K562 (cell line): ENCODE measurements around the gene SLCO2B1. TPM values are rescaled to one million over a fixed set of nuclear protein-coding genes. Genes with fewer than 3 reads are reported as not detected.

Experiments
- ATAC-seq: fragments of 200-7000 bp; cut with Tn5 transposase; 3 replicates; pipeline ENCODE4 v1.9.1; 2020; ENCODE audit warnings: moderate library complexity
- BruUV-seq: library from RNA; stranded (reverse); fragments of 400-500 nt; replicated peaks from 2 replicates; lab custom pipeline; 2021; lab: Mats Ljungman, UMichigan
- CTCF ChIA-PET: fragments of 300-600 bp; formaldehyde crosslinking; extraction: SDS; loops from one replicate; lab custom pipeline; 2021; ENCODE audit warnings: low intra/inter-chr PET ratio; lab: Yijun Ruan, JAX
- POLR2A ChIA-PET: fragments of 300-600, 350-650 bp; sonication (Branson Sonifier 250); formaldehyde crosslinking; extraction: SDS; loops from one replicate; lab custom pipeline; 2021; ENCODE audit warnings: antibody characterized with exemption, inconsistent platforms; lab: Yijun Ruan, JAX
- DNase-seq, 4 experiments: peaks; one replicate each; pipeline versions ENCODE4 v3.0.0 to v3.0.0-alpha.2; 2011 to 2018; ENCODE audit warnings: low spot score in 3 of 4, mixed read lengths in 3 of 4; ENCODE audit errors: extremely low read depth in 1 of 4
- FAIRE-seq: peaks from 2 replicates; lab custom pipeline; 2011; peaks lifted over from hg19 to GRCh38; lab: Jason Lieb, UNC
- H2AFZ ChIP-seq: 2 replicates; pipeline ENCODE4 v1.6.0; 2011; ENCODE audit warnings: low read depth, low read length, control low read depth, inconsistent platforms
- H3K27ac ChIP-seq: fragments of 200-600 bp; 3 replicates; pipeline ENCODE4 v1.8.0; 2011; ENCODE audit warnings: low read depth, mild to moderate bottlenecking, control low read depth, inconsistent platforms, low read length, moderate library complexity, mixed read lengths; ENCODE audit errors: extremely low read depth
- H3K27me3 ChIP-seq, 2 experiments: fragments of 300-600 bp in 1 of 2; 2 replicates in 1 of 2; 3 replicates in 1 of 2; pipeline versions ENCODE4 v1.6.0 to v1.8.0; 2011; ENCODE audit warnings: inconsistent platforms in 2 of 2, low read length in 2 of 2, mild to moderate bottlenecking in 1 of 2, mixed read lengths in 1 of 2, moderate library complexity in 1 of 2; ENCODE audit not compliant: control insufficient read depth in 2 of 2, insufficient read depth in 2 of 2
- H3K36me3 ChIP-seq: fragments of 300-600 bp; 3 replicates; pipeline ENCODE4 v1.8.0; 2011; ENCODE audit warnings: mild to moderate bottlenecking, low read length, inconsistent platforms; ENCODE audit not compliant: control insufficient read depth, insufficient read depth
- H3K4me1 ChIP-seq, 2 experiments: fragments of 200-600 bp in 1 of 2; replicated peaks in 1 of 2; 2 replicates in 1 of 2; 3 replicates in 1 of 2; pipeline versions ENCODE4 v1.5.1 to v1.8.0; 2011; ENCODE audit warnings: inconsistent platforms in 2 of 2, low read length in 2 of 2, mild to moderate bottlenecking in 1 of 2, mixed read lengths in 1 of 2, moderate library complexity in 1 of 2; ENCODE audit not compliant: control insufficient read depth in 2 of 2, insufficient read depth in 2 of 2
- H3K4me2 ChIP-seq: 2 replicates; pipeline ENCODE4 v1.6.1; 2011; ENCODE audit warnings: low read length, control low read depth, inconsistent platforms, mixed read lengths; ENCODE audit not compliant: insufficient read depth
- H3K4me3 ChIP-seq: fragments of 200-600 bp; sonication (generic), shearing (Covaris generic); 2 replicates; pipeline ENCODE4 v1.5.1; 2016; ENCODE audit warnings: control low read depth, inconsistent platforms
- H3K79me2 ChIP-seq: fragments of 200-600 bp; 3 replicates; pipeline ENCODE4 v1.8.0; 2011; ENCODE audit warnings: low read length, inconsistent platforms; ENCODE audit not compliant: control insufficient read depth, insufficient read depth
- H3K9ac ChIP-seq, 2 experiments: 2 replicates each; pipeline versions ENCODE4 v1.6.0 to v1.6.1; 2011; ENCODE audit warnings: low read depth in 2 of 2, low read length in 2 of 2, control low read depth in 1 of 2, inconsistent platforms in 1 of 2, mild to moderate bottlenecking in 1 of 2, mixed read lengths in 1 of 2; ENCODE audit not compliant: insufficient read depth in 1 of 2
- H3K9me1 ChIP-seq: one replicate; pipeline ENCODE4 v1.6.0; 2011; ENCODE audit warnings: inconsistent platforms, mild to moderate bottlenecking, low read length, moderate library complexity; ENCODE audit not compliant: control insufficient read depth, insufficient read depth
- H3K9me3 ChIP-seq: replicated peaks from 2 replicates; pipeline ENCODE4 v1.5.1; 2011; ENCODE audit warnings: low read depth, low read length, inconsistent platforms; ENCODE audit not compliant: control insufficient read depth, insufficient read depth
- H4K20me1 ChIP-seq: replicated peaks from 2 replicates; pipeline ENCODE4 v1.6.1; 2011; ENCODE audit warnings: low read length, inconsistent platforms, mixed read lengths; ENCODE audit not compliant: control insufficient read depth, insufficient read depth
- DNMT1 ChIP-seq: fragments of 450-650 bp; IDR thresholded peaks from 2 replicates; pipeline ENCODE4 v1.6.1; 2016; ENCODE audit warnings: antibody characterized with exemption, mild to moderate bottlenecking
- ETV1 ChIP-seq: fragments of 450-650 bp; conservative IDR thresholded peaks from 2 replicates; pipeline ENCODE4 v1.6.1; 2016; ENCODE audit warnings: missing genetic modification characterization, control low read depth, low read depth, missing compliant biosample characterization
- ETV5 ChIP-seq: sonication (generic); formaldehyde crosslinking; IDR thresholded peaks from 2 replicates; pipeline ENCODE4 v1.4.0; 2020; ENCODE audit warnings: low read depth, mild to moderate bottlenecking, missing genetic modification reagents
- ZBTB33 ChIP-seq: sonication (generic); formaldehyde crosslinking; IDR thresholded peaks from 2 replicates; pipeline ENCODE4 v1.8.1; 2023; ENCODE audit warnings: mild to moderate bottlenecking, missing genetic modification reagents
- WGBS: fragments of 100-300 bp; shearing (Covaris generic); methylation state at CpG from one replicate; pipeline ENCODE4 v1.1.6; 2016; ENCODE audit warnings: low coverage, mixed read lengths; ENCODE audit not compliant: insufficient coverage; ENCODE audit errors: missing lambda C conversion rate; 5-methylcytosine and 5-hydroxymethylcytosine counted together
- in situ Hi-C: fragments of 300-500 bp; cut with MboI; formaldehyde crosslinking; loops from 4 replicates; pipeline ENCODE4 v1.15.0; 2018; ENCODE audit warnings: inconsistent platforms, mixed read lengths
- intact Hi-C: fragments of 100-400 bp; cut with micrococcal nuclease; formaldehyde crosslinking; loops from 2 replicates; pipeline ENCODE4 v1.14.2; 2022
- polyA plus RNA-seq, 8 experiments: library from polyadenylated mRNA; depleted of rRNA in 4 of 8; stranded (reverse) in 5 of 8; unstranded in 3 of 8; fragments of >200 nt; fragmentation: Nextera tagmentation in 2 of 8; fragmentation: Illumina TruSeq in 1 of 8; extraction: Ambion mirVana in 2 of 8; extraction: Trizol in 1 of 8; gene quantifications; 2 replicates each; pipeline versions ENCODE4 v1.2.1 to v1.2.3, GENCODE V29; 2011 to 2014; ENCODE audit warnings: inconsistent platforms in 1 of 8, missing spikeins in 1 of 8
- total RNA-seq, 7 experiments: library from RNA; depleted of rRNA in 6 of 7; stranded (reverse); fragments of >200 nt in 6 of 7; fragmentation: Illumina TruSeq in 2 of 7; extraction: Trizol in 2 of 7; gene quantifications; 2 replicates each; pipeline versions ENCODE4 v1.2.1 to v1.2.3, GENCODE V29; 2011 to 2021; ENCODE audit warnings: low replicate concordance in 1 of 7

SLCO2B1 gene
- total and polyA plus RNA-seq, 9 of the 15 experiments (the other 6 are each of a cell fraction or from before 2014, with no cell fraction given), result 0.70 to 14.7 (median 7.6) TPM

GRCh38 chr11:75135021-75135650 is 15.8 kb upstream of the SLCO2B1 start:
- Histone ChIP-seq H3K4me2 (no peak overlapping the region), H2AFZ (no peak overlapping the region), H4K20me1 (no peaks in the 10 kb centered on the region), H3K36me3 (no peaks in the 10 kb centered on the region), H3K27me3 (no peaks in the 10 kb centered on the region), H3K9me3 (no peaks in the 10 kb centered on the region), H3K4me1 (no peaks in the 10 kb centered on the region), H3K9me1 (no peaks in the 10 kb centered on the region), H3K4me3 (no peak overlapping the region), H3K79me2 (no peaks in the 10 kb centered on the region), H3K27ac (no peak overlapping the region; the same call in 2 of the 3 replicates), H3K9ac (peak overlapping the region in 1 of 2 experiments; percentile 10; a peak in 1 of 4 replicates)
- ChIA-PET CTCF (no interaction called here), POLR2A (interaction anchor here (0.7 to 1.1 kb wide), 3 partner anchors 31 to 459 kb away, joined by 3 to 4 read pairs (median 3); no protein-coding TSS in a partner anchor)
- FAIRE-seq, result no peak
- WGBS, result 57% methylated on average over 5 of the region's 5 CpGs
- no TSS peak for BruUV-seq
- in situ Hi-C loops (no loop called here), intact Hi-C loops (no loop called here)
- ATAC-seq, result no peak
- no peak for DNase-seq
- no peak for TF ChIP-seq ETV1 (tag)
- no peak for TF ChIP-seq ETV5 (CRISPR knock-in tag)

DNA sequence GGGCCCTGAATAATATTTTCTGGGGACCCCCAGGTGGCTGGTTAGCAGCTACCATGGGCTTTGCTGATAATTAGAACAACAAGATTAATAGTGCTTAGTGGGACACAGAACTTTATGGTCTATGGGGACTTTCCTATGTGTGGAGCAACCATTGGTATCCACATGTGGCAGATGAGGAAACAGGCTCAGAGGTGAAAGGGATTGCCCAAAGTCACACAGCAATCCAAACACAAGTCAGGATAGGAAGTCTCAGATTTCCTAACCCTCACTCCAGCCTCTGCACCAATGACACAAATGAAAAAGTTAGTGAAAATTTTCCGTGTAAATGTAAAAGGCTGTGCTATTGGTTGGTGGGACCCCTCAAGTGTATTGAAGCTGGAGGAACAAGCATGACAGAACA is 15.3 kb upstream of the SLCO2B1 start:
- Histone ChIP-seq H4K20me1 (no peaks in the 10 kb centered on the region), H3K9me1 (no peaks in the 10 kb centered on the region), H3K79me2 (no peaks in the 10 kb centered on the region), H3K9ac (no peak overlapping the region), H3K27me3 (no peaks in the 10 kb centered on the region), H2AFZ (no peak overlapping the region), H3K36me3 (no peaks in the 10 kb centered on the region), H3K4me2 (no peak overlapping the region), H3K9me3 (no peaks in the 10 kb centered on the region), H3K4me3 (no peak overlapping the region), H3K4me1 (peaks cover 2 to 5% of the 10 kb centered on the region in 2 experiments; a peak in 2 of 5 replicates), H3K27ac (no peak overlapping the region)
- ATAC-seq (no peak), DNase-seq (no peak), FAIRE-seq (no peak)
- ChIA-PET POLR2A (interaction anchor here (0.7 to 1.1 kb wide), 3 partner anchors 32 to 459 kb away, joined by 3 to 4 read pairs (median 3); no protein-coding TSS in a partner anchor), CTCF (no interaction called here)
- in situ Hi-C loops, result no loop called here
- no TSS peak for BruUV-seq
- TF ChIP-seq ZBTB33 (CRISPR knock-in tag) (0 out of 2 replicates have a peak, but pooled peaks have one; percentile 27), DNMT1 (no peak)
- 47% methylated on average over 1 of the region's 1 CpG for WGBS
- intact Hi-C loops, result no loop called here
